ENCODE measurements around the gene LIN37.

Gene LIN37

DNA sequence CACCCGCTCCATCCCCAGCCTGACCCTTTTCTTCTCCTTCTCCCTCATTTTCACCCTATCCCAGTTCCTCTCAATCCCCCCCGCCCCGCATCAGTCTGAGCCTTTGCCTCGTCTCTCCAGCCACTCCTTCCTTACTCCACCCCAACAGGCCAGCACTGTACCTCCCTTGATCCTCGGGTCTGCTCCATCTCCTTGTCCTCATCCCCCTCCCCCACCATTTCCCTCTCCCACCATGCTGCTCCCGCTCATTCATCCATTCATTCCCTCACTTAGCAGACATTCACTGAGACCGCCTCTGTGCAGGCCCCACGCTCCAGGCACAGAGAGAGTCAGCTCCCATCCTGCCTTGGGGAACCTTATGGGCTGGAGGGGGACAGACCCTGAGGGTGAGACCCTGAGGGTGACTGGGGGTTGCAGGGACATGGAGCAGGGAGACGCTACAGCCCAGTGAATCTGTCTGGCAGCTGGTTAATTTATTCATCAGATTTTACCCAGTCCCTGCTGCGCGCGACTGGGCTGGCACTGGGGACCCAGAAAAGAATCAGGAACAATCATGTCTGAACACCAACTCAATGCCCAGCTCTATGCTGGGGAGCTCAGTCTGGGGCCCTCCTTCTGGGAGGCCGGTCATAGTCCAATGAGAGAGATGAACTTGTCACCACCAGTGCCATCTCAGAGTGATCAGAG is 27.9 kb downstream of the LIN37 start:
- DNase-seq, result no peak

DNA sequence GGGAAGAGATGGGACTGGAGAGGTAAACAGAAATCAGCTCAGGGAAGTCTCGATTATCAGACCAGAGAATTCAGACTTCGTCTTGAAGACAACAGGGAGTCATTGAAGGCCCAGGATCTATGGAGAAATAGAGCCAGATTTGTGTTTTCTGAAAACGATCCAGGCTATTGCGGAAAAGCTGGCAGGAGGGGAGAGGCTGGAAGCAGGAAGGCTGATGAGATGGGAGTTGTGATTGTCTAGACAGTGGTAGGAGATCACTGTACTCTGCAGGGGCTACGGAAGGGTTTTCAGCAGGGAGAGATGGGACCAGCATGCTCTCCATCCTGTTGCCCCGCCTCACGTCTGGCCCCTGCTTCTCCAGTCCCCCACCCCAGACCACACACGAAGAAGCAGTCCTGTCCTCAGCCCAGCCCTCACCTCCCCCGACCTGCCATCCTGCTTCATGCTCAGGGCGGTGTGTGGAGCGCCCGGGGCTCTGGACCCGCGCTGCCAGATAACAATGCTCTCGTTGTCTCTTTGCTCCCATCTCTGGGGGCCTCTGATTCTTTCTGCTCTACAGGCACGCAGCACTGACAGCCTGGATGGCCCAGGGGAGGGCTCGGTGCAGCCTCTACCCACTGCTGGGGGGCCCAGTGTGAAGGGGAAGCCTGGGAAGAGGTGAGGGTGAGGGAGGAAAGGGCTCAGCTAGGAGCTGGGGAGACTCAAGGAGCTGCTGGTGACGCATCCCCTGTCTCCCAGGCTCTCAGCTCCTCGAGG is 28.9 kb downstream of the LIN37 start:
- DNase-seq, result no peak

DNA sequence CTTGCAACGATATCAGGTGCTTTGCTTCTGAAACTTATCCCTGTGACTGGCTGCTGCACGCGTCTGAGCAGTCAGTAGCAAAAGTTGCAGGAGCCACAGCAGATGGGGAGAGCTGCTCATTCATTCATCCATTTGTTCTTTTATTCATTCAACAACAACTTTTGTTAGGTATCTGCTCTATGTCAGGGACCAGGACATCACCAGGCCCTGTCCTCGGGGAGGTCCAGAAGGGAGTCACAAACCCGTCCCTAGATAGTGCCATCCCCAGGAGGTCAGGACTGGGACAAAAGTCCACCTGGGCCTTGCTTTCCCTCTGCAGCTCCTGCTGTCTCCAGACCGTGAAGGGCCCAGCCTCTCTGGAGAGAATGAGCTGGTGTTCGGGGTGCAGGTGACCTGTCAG is 29.6 kb downstream of the LIN37 start:
- no peak for DNase-seq

DNA sequence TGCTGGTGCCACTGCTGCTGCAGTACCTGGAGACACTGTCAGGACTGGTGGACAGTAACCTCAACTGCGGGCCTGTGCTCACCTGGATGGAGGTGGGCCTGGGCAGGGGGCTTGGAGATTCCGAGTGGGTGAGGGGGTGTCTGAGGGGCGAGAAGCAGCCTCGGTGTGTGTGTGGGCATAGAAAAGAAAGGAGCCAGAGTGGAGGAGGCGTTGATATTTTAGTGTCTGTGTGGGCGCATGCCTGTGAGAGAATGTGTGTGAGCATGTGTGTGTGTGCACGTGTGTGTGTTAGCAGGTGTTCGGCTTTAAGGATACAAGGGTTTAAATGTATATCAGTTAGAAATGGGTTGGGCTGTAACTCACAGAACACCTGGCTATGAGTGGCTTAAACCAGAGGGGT is 30.7 kb downstream of the LIN37 start:
- DNase-seq, result no peak

DNA sequence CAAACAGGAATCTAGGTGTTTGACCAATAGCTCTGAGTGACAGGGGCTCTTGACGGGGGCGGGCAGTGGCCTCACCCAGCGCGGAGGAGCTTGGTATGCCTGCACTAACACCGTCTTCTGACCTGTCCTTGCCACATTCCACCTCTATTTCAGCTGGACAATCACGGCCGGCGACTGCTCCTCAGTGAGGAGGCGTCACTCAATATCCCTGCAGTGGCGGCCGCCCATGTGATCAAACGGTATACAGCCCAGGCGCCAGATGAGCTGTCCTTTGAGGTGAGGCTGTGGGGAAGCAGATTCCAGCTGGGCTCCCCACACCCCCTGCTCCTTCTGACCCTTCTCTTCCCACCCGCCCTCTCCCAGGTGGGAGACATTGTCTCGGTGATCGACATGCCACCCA is 31.7 kb downstream of the LIN37 start:
- DNase-seq, result no peak

DNA sequence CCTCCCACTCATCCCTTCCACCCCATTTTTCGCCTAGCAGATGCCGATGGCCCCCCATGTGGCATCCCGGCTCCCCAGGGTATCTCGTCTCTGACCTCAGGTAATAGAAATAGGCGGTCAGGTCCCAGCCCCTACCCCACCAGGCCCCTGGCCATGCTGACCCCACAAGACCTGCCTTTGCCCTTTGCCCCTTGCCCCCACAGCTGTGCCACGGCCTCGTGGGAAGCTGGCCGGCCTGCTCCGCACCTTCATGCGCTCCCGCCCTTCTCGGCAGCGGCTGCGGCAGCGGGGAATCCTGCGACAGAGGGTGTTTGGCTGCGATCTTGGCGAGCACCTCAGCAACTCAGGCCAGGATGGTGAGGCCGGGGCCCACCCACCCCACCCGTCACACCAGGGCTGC is 32.3 kb downstream of the LIN37 start:
- no peak for DNase-seq

DNA sequence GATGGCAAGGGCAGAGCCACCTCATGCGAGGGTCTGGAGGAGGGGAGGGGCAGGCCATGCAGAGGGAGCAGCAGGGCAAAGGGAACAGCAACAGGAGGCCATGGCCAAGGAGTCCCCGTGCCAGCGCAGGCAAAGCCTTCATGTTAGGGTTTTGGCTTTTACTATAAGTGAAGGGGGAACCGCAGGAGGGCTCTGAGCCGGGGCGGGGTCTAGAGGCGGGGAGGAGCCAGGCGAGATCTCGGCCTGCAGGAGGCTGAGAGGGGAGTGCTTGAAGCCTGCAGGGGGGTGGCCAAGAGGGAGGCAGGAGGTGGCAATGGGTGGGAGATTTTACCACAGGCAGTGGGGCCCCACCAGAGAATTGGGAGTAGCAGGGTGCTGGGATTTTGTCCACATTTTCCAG is 33.3 kb downstream of the LIN37 start:
- DNase-seq, result no peak

DNA sequence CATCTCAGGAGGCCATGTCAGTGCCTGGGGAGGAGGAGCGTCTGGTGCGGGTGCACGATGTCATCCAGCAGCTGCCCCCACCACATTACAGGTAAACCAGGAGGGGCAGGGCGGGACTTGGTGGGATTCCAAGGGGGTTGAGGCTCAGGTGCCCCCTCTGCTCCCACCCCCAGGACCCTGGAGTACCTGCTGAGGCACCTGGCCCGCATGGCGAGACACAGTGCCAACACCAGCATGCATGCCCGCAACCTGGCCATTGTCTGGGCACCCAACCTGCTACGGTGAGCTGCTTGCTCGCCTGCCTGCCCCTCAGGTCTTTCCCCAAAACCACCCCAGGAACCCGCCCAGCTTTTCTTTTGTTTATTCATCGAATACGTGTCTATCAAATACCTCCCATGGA is 34.2 kb downstream of the LIN37 start:
- DNase-seq, result no peak

DNA sequence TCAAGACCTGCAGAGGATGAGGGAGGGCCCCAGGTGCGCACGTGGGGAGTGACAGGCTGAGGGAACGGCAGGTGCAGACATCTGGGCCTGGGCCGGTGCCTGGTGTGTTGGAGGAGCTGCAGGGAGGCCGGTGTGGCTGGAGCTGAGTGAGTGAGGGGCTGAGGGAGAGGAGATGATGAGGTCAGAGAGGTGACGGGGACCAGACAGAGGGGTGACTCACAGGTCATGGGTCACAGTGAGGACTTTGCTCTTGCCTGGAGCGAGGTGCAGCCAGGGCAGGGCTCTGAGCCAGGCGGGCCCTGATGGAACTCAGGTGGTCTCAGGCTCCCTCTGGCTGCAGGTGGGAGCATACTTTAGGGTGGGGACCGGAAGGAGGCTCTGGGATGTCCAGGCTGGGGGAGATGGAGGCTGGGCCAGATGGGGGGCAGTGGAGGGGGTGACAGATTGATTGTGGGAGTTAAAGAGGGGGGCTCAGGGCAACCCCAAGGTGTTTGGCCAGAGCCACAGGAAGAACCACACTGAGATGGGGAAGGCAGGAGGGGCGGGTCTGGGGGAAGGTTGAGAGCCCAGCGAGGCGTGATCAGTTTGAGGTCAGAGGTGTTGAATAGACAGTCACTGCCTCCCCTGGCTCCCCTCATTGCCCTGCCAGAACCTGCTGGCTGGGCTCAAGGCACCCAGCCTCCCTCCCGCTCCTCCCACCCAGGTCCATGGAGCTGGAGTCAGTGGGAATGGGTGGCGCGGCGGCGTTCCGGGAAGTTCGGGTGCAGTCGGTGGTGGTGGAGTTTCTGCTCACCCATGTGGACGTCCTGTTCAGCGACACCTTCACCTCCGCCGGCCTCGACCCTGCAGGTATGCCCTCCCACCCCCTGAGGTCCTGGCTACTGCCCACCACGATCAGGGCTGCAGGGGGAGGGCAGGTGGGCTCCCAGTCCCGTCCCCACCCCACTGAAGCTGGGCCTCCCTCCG is 35.4 kb downstream of the LIN37 start:
- DNase-seq, result no peak

DNA sequence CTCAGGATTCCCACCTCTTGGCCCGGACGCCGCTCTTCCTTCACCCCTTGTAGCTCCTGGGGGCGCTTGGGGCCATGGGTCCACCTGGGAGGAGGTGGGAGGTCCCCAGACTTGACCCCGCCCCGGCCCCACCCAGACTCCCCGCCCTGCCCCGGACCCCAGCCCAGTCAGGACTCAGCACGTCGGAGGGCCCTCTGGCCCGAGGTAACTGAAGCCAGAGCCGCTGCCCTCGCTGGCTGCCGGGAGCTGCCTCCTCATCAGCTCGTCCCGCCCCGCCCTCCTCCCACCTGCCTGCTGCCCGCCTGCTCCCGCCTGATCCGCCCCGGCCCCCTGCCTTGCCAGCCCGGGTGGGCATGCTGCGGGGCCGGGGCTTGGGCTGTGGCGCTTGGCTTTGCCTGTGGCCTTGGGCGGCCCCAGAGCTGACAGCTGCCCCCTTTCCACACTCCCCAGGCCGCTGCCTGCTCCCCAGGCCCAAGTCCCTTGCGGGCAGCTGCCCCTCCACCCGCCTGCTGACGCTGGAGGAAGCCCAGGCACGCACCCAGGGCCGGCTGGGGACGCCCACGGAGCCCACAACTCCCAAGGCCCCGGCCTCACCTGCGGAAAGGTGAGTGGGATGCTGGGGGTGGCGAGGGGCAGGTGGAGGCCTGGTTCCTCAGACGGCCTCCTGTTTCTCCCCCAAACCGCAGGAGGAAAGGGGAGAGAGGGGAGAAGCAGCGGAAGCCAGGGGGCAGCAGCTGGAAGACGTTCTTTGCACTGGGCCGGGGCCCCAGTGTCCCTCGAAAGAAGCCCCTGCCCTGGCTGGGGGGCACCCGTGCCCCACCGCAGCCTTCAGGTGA is 36.3 kb downstream of the LIN37 start:
- DNase-seq, result no peak

DNA sequence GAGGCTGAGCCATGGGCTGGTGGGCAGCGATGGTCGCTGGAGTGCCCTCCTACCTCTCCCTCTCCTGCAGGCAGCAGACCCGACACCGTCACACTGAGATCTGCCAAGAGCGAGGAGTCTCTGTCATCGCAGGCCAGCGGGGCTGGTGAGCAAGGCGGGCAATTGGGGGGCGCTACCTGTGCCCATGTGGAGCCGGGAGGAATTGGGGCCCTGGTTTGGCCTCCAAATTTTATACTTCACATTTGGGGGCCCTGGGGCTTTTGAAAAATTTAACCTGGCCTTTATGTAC is 36.9 kb downstream of the LIN37 start:
- no peak for DNase-seq

DNA sequence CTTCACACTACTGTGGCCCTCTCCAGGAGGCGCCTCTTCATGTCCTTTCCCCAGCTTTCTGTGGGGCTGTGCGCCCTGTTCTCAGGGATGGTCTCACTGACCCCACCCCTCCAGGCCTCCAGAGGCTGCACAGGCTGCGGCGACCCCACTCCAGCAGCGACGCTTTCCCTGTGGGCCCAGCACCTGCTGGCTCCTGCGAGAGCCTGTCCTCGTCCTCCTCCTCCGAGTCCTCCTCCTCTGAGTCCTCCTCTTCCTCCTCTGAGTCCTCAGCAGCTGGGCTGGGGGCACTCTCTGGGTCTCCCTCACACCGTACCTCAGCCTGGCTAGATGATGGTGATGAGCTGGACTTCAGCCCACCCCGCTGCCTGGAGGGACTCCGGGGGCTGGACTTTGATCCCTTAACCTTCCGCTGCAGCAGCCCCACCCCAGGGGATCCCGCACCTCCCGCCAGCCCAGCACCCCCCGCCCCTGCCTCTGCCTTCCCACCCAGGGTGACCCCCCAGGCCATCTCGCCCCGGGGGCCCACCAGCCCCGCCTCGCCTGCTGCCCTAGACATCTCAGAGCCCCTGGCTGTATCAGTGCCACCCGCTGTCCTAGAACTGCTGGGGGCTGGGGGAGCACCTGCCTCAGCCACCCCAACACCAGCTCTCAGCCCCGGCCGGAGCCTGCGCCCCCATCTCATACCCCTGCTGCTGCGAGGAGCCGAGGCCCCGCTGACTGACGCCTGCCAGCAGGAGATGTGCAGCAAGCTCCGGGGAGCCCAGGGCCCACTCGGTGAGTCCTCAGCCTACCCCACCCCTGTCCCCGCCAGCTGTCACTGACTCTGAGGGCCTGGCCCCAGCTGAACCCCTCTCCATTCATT is 38.2 kb downstream of the LIN37 start:
- DNase-seq, result no peak

DNA sequence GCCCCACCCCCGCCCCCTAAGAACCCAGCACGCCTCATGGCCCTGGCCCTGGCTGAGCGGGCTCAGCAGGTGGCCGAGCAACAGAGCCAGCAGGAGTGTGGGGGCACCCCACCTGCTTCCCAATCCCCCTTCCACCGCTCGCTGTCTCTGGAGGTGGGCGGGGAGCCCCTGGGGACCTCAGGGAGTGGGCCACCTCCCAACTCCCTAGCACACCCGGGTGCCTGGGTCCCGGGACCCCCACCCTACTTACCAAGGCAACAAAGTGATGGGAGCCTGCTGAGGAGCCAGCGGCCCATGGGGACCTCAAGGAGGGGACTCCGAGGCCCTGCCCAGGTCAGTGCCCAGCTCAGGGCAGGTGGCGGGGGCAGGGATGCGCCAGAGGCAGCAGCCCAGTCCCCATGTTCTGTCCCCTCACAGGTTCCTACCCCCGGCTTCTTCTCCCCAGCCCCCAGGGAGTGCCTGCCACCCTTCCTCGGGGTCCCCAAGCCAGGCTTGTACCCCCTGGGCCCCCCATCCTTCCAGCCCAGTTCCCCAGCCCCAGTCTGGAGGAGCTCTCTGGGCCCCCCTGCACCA is 38.9 kb downstream of the LIN37 start:
- no peak for DNase-seq

DNA sequence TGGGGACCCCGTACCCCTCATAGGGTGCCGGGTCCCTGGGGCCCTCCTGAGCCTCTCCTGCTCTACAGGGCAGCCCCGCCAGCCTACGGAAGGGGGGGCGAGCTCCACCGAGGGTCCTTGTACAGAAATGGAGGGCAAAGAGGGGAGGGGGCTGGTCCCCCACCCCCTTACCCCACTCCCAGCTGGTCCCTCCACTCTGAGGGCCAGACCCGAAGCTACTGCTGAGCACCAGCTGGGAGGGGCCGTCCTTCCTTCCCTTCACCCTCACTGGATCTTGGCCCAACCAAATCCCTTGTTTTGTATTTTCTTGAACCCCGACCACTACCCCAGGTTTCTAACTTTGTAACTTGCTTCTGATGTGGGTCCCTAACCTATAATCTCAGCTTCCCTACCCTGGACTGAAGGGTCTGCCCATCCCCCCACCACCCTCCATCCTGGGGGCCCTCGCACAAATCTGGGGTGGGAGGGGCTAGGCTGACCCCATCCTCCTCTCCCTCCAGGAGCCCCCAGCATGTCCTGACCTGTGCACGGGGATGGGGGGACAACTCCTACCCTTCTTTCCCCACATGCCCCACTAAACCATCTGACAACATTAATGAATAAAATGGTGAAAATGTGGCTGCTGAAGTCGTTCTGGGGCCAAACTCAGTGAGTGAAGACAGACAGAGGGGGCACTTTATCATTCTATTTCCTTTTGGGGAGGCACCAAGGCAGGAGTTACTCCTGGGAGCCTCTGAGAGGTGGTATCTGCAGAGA is 40.0 kb downstream of the LIN37 start:
- DNase-seq, result no peak

DNA sequence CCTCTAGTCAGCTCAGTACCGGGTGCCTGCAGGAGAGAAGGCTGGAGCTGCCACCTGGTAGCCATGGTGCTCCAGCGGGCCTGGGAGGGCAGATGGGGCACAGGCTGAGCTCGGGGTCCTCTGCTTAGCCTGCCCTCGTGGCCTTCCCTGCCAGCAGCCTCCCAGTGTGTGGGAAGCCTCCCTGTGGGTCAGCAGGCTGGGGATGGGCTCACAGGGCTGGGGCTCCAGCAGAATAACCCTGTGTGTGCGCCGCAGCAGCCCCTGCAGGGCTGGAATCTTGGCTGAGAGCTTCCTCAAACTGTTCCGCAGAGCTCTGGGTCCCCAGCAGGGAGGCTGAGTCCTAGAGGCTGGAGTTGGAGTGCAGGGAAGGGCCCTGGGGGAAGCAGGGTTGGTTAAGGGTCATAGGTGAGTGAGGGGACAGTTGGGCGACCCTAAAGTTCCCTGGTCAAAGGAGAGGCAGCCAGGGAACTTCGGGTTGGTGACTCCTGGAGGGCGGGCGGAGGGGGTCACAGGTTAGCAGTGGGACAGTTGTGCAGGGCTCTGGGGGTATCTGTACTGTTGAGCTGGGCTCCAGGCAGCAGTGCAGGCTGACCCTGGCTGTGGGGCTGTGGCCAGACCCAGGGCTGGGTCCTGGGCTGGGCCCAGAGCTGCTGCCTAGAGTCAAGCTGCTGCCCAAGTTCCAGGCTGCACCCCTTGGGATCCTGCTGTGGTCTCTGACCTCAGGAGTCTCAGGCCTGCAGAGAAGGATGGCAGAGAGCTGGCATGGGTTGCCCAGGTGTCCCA is 41.0 kb downstream of the LIN37 start:
- no peak for DNase-seq

DNA sequence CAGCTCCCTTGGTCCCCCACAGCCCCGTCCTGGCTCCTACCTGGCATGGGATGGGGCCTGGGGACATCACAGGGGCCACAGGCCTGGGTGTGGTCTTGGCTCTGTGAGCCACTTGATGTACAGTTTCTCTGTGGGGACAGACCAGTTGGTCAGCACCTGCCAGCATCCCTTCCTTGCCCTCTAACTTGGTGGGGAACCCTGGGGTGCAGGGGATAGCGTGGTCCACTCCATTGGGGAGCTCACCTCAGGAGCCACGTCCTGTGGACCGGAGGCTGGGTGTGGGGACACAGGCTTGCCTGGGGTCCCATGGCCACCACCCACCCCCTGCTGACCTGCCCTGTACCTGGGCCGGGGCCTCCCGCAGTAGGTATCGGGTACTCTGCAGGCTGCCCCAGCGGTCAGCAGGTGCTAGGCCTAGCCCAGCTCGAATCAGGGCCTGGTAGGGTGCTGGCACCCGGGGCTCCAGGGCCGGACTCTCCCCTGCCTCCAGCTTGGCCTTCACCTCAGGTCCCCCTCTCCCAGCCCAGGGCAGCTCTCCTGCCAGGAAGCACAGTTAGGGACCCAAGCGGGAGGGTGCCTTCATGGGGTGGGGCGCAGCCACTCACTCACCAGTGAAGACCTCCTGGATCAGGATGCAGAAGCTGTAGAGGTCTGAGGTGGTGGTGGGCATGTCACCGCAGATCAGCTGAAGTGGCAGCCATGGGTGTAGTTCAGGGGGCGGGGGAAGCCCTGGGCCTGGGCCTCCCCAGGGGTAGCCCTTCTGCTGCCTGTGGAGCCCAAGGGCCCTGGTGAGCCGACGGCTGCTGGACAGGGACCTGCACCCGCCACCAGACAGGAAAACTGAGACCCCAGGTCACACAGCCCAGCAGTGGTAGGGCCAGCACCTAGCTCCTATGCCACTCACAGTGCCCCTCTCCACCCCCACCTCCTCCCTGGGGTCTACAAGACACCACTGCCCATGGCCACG is 41.9 kb downstream of the LIN37 start:
- no peak for DNase-seq

DNA sequence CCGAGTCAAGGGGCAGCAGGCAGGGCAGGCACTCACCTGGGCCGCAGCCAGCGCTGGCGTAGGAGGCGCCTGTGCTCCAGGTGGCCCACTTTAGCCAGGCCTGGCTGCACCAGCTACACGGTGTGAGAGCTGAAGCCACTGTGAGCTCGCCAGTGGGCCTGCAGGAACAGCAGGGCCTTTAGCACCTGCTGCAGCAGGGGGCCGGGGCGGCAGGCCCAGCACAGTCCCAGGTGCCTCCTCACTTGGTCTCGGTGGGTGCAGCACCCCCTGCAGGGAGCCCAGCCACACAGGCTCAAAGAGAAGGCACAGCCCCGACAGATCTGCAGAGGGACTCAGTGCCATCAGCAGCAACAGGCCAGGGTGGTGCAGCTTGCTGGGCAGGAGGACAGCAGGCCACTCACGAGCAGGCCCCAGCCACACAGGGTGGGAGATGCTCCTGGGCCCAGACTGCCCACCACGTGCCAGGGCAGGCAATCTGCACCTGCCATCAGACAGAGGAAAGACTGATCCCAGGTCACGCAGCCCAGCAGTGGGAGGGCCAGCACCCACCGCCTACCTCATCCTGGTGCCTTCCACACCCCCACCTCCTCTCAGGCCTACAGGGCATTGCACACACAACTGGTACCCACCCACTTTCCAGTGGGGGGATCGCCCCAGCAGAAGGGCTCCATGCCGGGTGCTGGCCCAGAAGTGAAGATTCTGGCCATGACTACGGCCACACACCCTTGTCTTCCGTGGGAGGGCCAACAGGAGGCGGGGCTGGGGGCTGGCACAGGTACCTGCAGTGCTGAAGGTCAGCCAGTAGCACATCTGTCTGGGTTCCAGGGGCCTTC is 42.8 kb downstream of the LIN37 start:
- DNase-seq, result no peak

DNA sequence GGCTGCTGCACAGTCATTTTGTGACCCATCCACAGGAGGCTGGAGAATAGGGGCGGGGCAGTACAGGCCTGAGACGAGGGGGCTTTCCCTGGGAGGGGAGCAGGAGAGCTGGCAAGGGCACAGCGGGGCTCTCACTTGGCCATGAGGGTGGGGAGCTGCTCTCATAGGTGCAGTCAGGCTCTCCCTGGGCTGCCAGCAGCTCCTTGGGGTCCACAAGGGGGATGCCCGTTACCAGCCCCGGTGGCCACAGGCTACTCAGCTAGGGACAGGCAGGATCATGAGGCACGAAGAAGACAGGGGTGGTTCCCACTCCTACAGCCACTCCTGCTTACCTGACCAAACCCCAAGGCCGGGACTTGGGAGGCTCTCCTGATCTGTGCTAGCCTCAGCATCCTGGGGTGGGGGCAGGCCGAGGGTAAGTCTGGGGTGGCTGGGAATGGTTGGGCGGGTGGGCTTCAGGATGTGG is 43.5 kb downstream of the LIN37 start:
- no peak for DNase-seq

Data from NCI-H2171 (cell line).